HEK293T (cell line): ENCODE results near the gene JCAD.

Experiments used
- CTCF ChIA-PET: fragments of 350-600 bp; formaldehyde crosslinking; extraction: SDS; loops from one replicate; lab custom pipeline; 2021; ENCODE audit warnings: antibody characterized with exemption, inconsistent platforms; lab: Yijun Ruan, JAX
- POLR2A ChIA-PET: fragments of 350-600 bp; formaldehyde crosslinking; extraction: SDS; loops from one replicate; lab custom pipeline; 2020; ENCODE audit warnings: antibody characterized with exemption, inconsistent platforms; lab: Yijun Ruan, JAX
- DNase-seq: peaks from one replicate; pipeline ENCODE4 v3.0.0; 2012; ENCODE audit warnings: mixed read lengths; ENCODE audit errors: extremely low spot score
- ARNT ChIP-seq: fragments of 450-650 bp; IDR thresholded peaks from 2 replicates; pipeline ENCODE4 v1.6.1; 2017; ENCODE audit warnings: mild to moderate bottlenecking
- BHLHE40 ChIP-seq: fragments of 450-650 bp; IDR thresholded peaks from 2 replicates; pipeline ENCODE4 v1.6.1; 2016; ENCODE audit warnings: mild to moderate bottlenecking, moderate library complexity, borderline replicate concordance
- CTBP1 ChIP-seq: fragments of 450-650 bp; IDR thresholded peaks from 2 replicates; pipeline ENCODE4 v1.6.1; 2016; ENCODE audit warnings: borderline replicate concordance
- ELF4 ChIP-seq: fragments of 450-650 bp; IDR thresholded peaks from 2 replicates; pipeline ENCODE4 v1.6.1; 2017; ENCODE audit warnings: antibody characterized with exemption
- FOXA1 ChIP-seq: fragments of 450-650 bp; IDR thresholded peaks from 2 replicates; pipeline ENCODE4 v1.6.1; 2016; ENCODE audit warnings: mild to moderate bottlenecking
- FOXK2 ChIP-seq: fragments of 450-650 bp; IDR thresholded peaks from 2 replicates; pipeline ENCODE4 v1.6.1; 2016; ENCODE audit warnings: mild to moderate bottlenecking
- FOXM1 ChIP-seq: fragments of 450-650 bp; IDR thresholded peaks from 2 replicates; pipeline ENCODE4 v1.6.1; 2017; ENCODE audit warnings: mild to moderate bottlenecking, borderline replicate concordance
- HDGF ChIP-seq: fragments of 450-650 bp; IDR thresholded peaks from 2 replicates; pipeline ENCODE4 v1.6.1; 2017; ENCODE audit warnings: antibody characterized with exemption, borderline replicate concordance
- L3MBTL2 ChIP-seq: fragments of 450-650 bp; conservative IDR thresholded peaks from 2 replicates; pipeline ENCODE4 v1.6.1; 2016; ENCODE audit warnings: mild to moderate bottlenecking
- LEF1 ChIP-seq: fragments of 450-650 bp; IDR thresholded peaks from 2 replicates; pipeline ENCODE4 v1.6.1; 2017; ENCODE audit warnings: mild to moderate bottlenecking, borderline replicate concordance
- NFRKB ChIP-seq: fragments of 450-650 bp; IDR thresholded peaks from 2 replicates; pipeline ENCODE4 v1.6.1; 2016; ENCODE audit warnings: mild to moderate bottlenecking, moderate library complexity
- SP1 ChIP-seq: fragments of 450-650 bp; IDR thresholded peaks from 2 replicates; pipeline ENCODE4 v1.6.1; 2017
- SUZ12 ChIP-seq: fragments of 450-650 bp; IDR thresholded peaks from 2 replicates; pipeline ENCODE4 v1.6.1; 2016; ENCODE audit warnings: mild to moderate bottlenecking
- TARDBP ChIP-seq: fragments of 450-650 bp; IDR thresholded peaks from 2 replicates; pipeline ENCODE4 v1.6.1; 2016
- ZNF384 ChIP-seq: fragments of 450-650 bp; IDR thresholded peaks from 2 replicates; pipeline ENCODE4 v1.6.1; 2016
- TF ChIP-seq, protein P1 (sequence below): fragments of 450-650 bp; IDR thresholded peaks from 2 replicates; pipeline ENCODE4 v1.6.1; 2016

Gene JCAD

DNA sequence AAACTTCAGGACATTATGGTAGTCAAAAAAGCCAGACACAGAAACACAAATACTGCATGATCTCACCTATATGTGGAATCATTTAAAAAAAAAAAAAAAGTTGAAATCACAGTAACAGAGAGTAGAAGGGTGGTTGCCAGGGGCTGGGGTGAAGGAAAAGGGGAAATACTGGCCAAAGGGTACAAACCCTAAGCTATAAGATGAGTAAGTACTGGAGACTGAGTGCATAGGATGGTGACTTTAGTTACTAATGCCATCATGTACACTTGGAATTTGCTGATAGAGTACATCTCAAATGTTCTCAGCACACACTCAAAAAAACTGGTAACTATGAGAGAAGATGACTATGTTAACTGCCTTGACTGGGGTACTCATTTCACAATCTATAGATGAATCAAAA, 39.9 kb downstream of the JCAD start:
- POLR2A ChIA-PET = no interaction called here
- no peak for DNase-seq
- no peak for TF ChIP-seq FOXK2
- TF ChIP-seq FOXA1 = no peak
- TF ChIP-seq TARDBP = no peak
- TF ChIP-seq, protein P1, sequence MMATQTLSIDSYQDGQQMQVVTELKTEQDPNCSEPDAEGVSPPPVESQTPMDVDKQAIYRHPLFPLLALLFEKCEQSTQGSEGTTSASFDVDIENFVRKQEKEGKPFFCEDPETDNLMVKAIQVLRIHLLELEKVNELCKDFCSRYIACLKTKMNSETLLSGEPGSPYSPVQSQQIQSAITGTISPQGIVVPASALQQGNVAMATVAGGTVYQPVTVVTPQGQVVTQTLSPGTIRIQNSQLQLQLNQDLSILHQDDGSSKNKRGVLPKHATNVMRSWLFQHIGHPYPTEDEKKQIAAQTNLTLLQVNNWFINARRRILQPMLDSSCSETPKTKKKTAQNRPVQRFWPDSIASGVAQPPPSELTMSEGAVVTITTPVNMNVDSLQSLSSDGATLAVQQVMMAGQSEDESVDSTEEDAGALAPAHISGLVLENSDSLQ = no peak
- no peak for TF ChIP-seq BHLHE40
- CTCF ChIA-PET = no interaction called here

DNA sequence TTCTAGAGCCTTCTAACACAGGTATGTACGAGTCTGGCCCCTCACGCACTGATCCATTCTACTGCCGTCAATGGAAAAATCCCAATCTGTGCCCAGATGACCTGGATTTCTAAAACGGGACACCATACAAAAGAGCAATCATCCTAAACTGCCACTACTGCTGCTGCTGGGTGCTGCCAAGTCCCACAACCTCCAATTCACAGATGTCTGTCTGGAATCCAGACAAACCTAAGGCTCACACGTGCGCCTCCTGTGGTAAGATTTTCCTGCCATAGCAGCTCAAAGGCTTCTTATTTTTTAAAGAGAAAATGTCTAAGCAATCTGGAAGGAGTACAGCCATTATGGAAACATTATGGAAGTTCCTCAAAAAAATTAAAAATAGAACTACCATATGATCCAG, 40.9 kb downstream of the JCAD start:
- ChIA-PET CTCF (no interaction called here), POLR2A (no interaction called here)
- no peak for DNase-seq
- no peak for TF ChIP-seq HDGF
- TF ChIP-seq FOXM1 = no peak
- no peak for TF ChIP-seq ELF4
- TF ChIP-seq LEF1 = no peak
- no peak for TF ChIP-seq TARDBP
- TF ChIP-seq SP1 = no peak
- no peak for TF ChIP-seq BHLHE40
- TF ChIP-seq ZNF384 = no peak

- no peak for DNase-seq
- POLR2A ChIA-PET = no interaction called here
- CTCF ChIA-PET = interaction anchor here (0.5 kb wide), 1 partner anchor 19 kb away, joined by 4 read pairs; no protein-coding TSS in a partner anchor
- TF ChIP-seq HDGF (no peak), SP1 (no peak), CTBP1 (no peak), FOXK2 (no peak), BHLHE40 (no peak), FOXM1 (no peak), L3MBTL2 (no peak), ELF4 (no peak), ZNF384 (no peak), LEF1 (no peak), TARDBP (no peak)
These were observed 41.4 kb downstream of the JCAD start for GRCh38 chr10:30017966-30018365.

DNA sequence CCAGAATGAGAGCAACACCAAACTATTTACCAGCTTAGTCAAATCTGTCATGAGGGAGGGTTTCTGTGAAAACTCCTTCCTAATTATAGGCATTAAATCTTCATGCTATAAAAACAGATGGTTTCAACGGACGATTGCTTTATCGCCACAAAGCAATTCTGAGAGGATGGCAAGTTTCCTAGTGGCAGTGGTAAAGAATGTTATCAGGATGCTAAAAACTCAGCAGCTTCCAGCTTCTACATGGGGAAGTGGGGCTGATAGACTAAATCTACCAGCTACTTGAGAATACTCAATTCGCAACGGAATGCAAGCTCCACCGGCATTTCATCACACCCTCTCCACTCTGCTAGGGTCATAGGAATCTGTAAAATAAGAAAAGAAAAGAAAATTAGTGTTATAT, 41.8 kb downstream of the JCAD start:
- POLR2A ChIA-PET = no interaction called here
- TF ChIP-seq SP1 (no peak), ELF4 (no peak), NFRKB (no peak), ZNF384 (no peak), FOXK2 (no peak), L3MBTL2 (no peak), BHLHE40 (no peak), SUZ12 (no peak), LEF1 (no peak)
- TF ChIP-seq, protein P1 = no peak
- CTCF ChIA-PET = interaction anchor here (0.5 kb wide), 1 partner anchor 18 kb away, joined by 4 read pairs; no protein-coding TSS in a partner anchor
- no peak for DNase-seq

GRCh38 chr10:30014511-30014910, 44.9 kb downstream of the JCAD start:
- TF ChIP-seq ZNF384 (no peak), TARDBP (no peak), L3MBTL2 (no peak), ELF4 (no peak), SP1 (no peak), FOXA1 (no peak), CTBP1 (no peak), ARNT (no peak), FOXK2 (no peak)
- TF ChIP-seq, protein P1 = no peak
- POLR2A ChIA-PET = no interaction called here
- CTCF ChIA-PET = interaction anchor here (0.9 kb wide), 1 partner anchor 518 kb away, joined by 3 read pairs; no protein-coding TSS in a partner anchor
- no peak for DNase-seq

DNA sequence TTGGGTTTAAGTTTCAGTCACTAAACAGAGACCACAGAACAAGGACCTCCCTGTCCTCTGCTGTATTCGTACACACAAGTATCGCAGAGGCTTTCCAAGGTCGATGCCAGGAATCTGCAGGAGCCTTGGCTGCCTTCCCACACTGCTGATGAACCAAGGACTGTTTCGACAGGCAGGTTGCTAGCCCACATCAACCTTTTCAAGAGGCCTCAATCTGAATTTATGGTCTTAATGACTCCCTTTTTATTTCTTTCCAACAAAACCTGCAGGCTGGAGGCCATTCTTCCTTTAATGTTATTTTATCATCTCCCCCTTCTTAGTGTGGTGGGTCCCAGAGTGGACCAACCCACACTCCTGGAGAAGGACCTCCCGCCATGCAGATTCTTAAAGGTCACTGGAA, 45.6 kb downstream of the JCAD start:
- DNase-seq = no peak
- POLR2A ChIA-PET = no interaction called here
- CTCF ChIA-PET = no interaction called here
- TF ChIP-seq ELF4 = no peak
- no peak for TF ChIP-seq ZNF384
- no peak for TF ChIP-seq FOXM1
- no peak for TF ChIP-seq CTBP1
- TF ChIP-seq FOXK2 = no peak
- TF ChIP-seq SP1 = no peak

- no peak for TF ChIP-seq ZNF384
- TF ChIP-seq ARNT = no peak
- TF ChIP-seq NFRKB = no peak
- no peak for TF ChIP-seq TARDBP
- no peak for TF ChIP-seq BHLHE40
- TF ChIP-seq, protein P1 = no peak
- CTCF ChIA-PET = interaction anchor here (0.7 to 1.1 kb wide), 2 partner anchors 9 to 14 kb away, joined by 4 to 5 read pairs; no protein-coding TSS in a partner anchor
- DNase-seq = no peak
- POLR2A ChIA-PET = no interaction called here
These were observed 47.3 kb downstream of the JCAD start for GRCh38 chr10:30011956-30012647.
